GM19023 (cell line): Measurements from ENCODE around the gene CMC2.

Experiments
- ATAC-seq: cut with Tn5 transposase; IDR thresholded peaks from one replicate; pipeline ENCODE4 v1.9.1; 2021; ENCODE audit warnings: mild to moderate bottlenecking, moderate library complexity; ENCODE audit not compliant: unreplicated experiment

The CMC2 gene

GRCh38 chr16:81003610-81004460 lies 2.9 kb downstream of the CMC2 start:
- ATAC-seq = no peak

- no peak for ATAC-seq
Observed at GRCh38 chr16:81003064-81003463, 3.6 kb downstream of the CMC2 start.

- no peak for ATAC-seq
Observed at GRCh38 chr16:81001330-81001729, 5.4 kb downstream of the CMC2 start.

- ATAC-seq = no peak
Observed at GRCh38 chr16:81000873-81001272, 5.8 kb downstream of the CMC2 start.

- ATAC-seq = no peak
Observed at GRCh38 chr16:80997964-80998620, 8.6 kb downstream of the CMC2 start.

GRCh38 chr16:80997139-80997798 lies 9.4 kb downstream of the CMC2 start:
- peak; percentile 56 for ATAC-seq

- peak; percentile 16 for ATAC-seq
Observed at GRCh38 chr16:80996688-80997138, 10.0 kb downstream of the CMC2 start.

GRCh38 chr16:80994451-80994850 lies 12.2 kb downstream of the CMC2 start:
- no peak for ATAC-seq

GRCh38 chr16:80993834-80994233 lies 12.9 kb downstream of the CMC2 start:
- no peak for ATAC-seq

- no peak for ATAC-seq
Observed at GRCh38 chr16:80993307-80993706, 13.4 kb downstream of the CMC2 start.

GRCh38 chr16:80992676-80993293 lies 13.9 kb downstream of the CMC2 start:
- no peak for ATAC-seq

- no peak for ATAC-seq
Observed at GRCh38 chr16:80991792-80992430, 14.8 kb downstream of the CMC2 start.

GRCh38 chr16:80990978-80991377 lies 15.7 kb downstream of the CMC2 start:
- no peak for ATAC-seq

GRCh38 chr16:80990577-80990976 lies 16.1 kb downstream of the CMC2 start:
- ATAC-seq = no peak

- ATAC-seq = no peak
Observed at GRCh38 chr16:80989801-80990200, 16.9 kb downstream of the CMC2 start.

- ATAC-seq = no peak
Observed at GRCh38 chr16:80988756-80989155, 17.9 kb downstream of the CMC2 start.

GRCh38 chr16:80986557-80986956 lies 20.1 kb downstream of the CMC2 start:
- no peak for ATAC-seq

GRCh38 chr16:80985611-80986010 lies 21.1 kb downstream of the CMC2 start:
- no peak for ATAC-seq

GRCh38 chr16:80984124-80984892 lies 22.4 kb downstream of the CMC2 start:
- ATAC-seq = no peak

- no peak for ATAC-seq
Observed at GRCh38 chr16:80982646-80983045, 24.0 kb downstream of the CMC2 start.
